Islet of Langerhans (tissue), 1 donor: ENCODE results near the gene RPS6KA6.

ENCODE experiments used
- FAIRE-seq: peaks from one replicate; lab custom pipeline; 2011; peaks lifted over from hg19 to GRCh38; lab: Jason Lieb, UNC

RPS6KA6 gene

GRCh38 chrX:84187533-84188319 lies at the start of gene RPS6KA6:
TSS of gene RPS6KA6 (minus strand) at chrX:84188199. CDS start at chrX:84187899, 300 bp downstream.
- no peak for FAIRE-seq

GRCh38 chrX:84224741-84225140 lies 36.7 kb upstream of the RPS6KA6 start:
- no peak for FAIRE-seq

GRCh38 chrX:84223261-84223660 lies 35.3 kb upstream of the RPS6KA6 start:
- FAIRE-seq: no peak

- no peak for FAIRE-seq
Measured at GRCh38 chrX:84221181-84221580, 33.2 kb upstream of the RPS6KA6 start.

DNA sequence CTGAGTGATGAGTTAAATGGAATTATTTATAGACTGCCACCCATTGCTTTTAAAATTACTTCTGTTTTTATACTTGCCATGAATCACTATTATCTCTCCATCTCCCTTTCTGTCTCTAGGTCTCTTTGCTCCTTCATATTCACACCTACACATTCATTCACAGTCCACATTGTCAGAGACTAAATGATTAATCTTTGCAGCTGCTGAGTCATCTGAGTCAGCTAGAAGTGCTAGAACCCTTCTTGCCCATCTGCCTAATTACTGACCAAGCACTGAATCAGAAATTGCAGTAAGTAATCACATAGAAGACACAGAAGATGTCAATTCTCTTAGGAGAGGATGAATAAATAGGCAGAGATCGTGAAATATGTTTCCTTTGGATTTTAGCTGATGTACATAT lies 31.6 kb upstream of the RPS6KA6 start:
- FAIRE-seq: peak; percentile 62

DNA sequence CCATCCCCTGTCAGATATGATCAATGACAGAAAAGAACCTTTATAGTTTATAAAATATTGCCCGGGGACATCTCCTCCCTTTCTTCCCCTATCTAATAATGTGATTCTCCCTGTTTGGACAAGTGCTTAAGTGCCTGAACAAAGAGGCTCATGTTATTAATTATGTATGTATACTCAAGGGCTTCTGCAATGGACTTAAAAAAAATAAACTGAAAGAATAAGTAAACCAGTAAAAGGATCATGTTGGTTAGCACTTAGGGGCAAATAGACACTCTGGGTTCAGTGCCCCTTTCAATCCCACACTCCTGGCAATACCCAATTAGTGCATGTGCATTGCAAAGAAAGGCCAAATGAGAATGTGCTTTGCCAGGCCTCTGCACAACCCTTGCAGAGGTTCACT lies 30.7 kb upstream of the RPS6KA6 start:
- FAIRE-seq: no peak

GRCh38 chrX:84216881-84217280 lies 28.9 kb upstream of the RPS6KA6 start:
- FAIRE-seq: no peak

DNA sequence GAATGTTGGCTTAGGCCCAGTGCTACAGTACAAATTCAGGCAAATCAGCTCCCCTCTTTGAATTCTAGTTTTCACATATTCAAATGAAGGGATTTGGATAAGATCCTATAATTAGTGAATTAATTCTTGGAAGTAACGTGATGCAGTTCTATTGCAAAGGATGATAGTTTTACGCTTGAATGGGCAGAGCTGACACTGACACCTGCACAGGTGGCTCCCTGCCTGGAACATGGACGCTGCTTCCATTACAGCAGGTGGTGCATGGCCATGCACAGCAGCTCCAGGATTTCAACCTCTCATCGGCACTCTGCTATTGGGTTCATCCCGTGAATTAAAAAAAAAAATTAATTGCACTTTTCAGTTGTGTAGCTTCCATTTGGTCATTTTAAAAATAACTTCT lies 28.4 kb upstream of the RPS6KA6 start:
- no peak for FAIRE-seq

DNA sequence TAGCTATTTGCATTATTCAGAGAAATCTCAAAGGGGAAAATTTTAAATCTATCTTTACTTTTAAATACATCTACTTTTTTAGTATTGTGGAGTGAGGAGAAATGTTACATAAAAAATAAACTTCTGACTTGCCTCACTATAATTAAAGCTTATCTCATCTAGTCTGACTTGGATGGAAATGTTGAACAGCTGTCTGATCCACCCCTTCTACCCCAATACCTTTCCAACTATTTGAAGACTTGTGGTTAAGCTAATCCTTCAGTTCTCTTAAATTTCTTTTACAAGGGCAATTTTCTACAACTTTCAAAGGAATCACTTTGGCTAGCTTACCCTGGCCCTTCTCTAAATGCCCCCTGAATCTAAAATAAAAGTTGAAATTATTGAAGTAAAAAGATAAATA lies 17.3 kb upstream of the RPS6KA6 start:
- FAIRE-seq: no peak

- no peak for FAIRE-seq
Measured at GRCh38 chrX:84199688-84200087, 11.7 kb upstream of the RPS6KA6 start.

DNA sequence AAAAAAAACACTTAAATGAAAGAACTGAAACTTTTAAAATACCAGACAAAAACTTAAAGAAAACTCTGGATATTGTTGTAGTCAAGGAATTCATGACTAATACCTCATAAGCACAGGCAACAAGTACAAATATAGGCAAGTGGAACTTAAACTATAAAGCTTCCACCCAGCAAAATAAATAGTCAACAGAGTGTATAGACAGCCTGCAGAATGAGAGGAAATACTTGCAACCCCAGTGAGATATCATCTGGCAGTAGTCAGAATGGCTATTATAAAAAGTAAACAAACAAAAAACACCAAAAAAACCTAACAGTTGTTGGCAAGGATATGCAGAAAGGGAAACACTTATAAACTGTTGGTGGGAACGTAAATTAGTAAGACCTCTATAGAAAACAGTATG lies 9.6 kb upstream of the RPS6KA6 start:
- FAIRE-seq: no peak

DNA sequence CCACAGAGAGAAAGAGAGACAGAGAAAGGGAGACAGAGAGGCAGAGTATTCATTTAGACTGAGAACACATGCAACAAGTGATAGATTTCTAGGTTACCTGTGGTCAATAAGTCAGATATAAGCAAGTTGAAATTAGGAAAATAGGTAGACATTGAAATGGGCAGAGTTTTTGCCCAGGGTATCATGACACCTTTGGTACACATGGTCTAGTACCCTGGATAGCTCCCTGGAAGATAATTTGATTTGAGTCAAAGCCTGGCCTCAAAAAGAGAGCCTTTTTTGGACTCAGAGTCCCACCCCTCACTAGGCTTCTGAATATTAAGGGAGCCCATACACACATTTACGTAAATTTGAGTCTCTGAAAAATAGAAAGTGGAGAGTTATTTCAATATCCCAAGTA lies 4.0 kb upstream of the RPS6KA6 start:
- FAIRE-seq: no peak

DNA sequence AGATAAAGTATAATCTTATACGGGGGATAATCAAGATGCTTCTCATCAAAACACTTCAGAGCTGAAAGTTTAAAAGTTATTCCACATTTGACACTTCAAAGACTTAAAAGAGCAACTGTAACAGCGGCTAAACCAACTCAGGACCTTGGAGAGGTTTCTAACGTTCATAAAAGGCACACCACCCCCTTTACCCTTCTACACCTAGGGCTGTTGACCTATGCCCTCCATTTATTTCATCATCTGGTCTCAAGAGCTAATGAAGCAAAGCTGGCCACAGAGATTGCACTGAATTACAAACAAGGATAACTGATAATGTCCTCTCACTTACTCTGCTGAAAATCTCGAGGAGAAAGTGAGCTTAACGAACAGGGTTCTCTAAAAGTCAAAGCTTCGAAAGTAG lies 1.1 kb upstream of the RPS6KA6 start:
- FAIRE-seq: no peak

DNA sequence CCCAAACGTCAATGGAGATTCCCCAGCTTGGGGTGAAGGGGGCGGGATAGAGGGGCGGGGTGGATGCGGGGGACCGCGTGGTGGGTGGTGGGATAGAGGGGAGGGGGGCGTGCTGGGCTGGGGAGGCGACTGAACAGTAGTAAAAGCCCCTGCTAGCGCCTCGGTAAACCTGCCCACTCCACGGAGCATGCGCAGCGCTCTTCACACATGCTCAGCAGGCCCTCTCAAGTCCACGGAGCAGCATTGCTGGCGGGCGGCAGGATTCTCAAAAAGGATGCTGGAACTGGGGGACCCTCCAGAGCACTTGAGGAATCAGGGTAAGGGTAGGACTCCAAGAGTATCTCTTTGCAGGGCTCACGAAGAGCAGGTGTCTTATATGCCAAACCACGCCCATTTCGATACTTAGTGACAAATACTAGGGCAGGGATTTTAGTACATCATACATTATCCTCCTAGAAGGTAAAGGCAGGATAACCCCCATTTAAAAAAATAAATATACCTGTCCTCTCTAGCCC lies 378 bp upstream of the RPS6KA6 start:
- no peak for FAIRE-seq

DNA sequence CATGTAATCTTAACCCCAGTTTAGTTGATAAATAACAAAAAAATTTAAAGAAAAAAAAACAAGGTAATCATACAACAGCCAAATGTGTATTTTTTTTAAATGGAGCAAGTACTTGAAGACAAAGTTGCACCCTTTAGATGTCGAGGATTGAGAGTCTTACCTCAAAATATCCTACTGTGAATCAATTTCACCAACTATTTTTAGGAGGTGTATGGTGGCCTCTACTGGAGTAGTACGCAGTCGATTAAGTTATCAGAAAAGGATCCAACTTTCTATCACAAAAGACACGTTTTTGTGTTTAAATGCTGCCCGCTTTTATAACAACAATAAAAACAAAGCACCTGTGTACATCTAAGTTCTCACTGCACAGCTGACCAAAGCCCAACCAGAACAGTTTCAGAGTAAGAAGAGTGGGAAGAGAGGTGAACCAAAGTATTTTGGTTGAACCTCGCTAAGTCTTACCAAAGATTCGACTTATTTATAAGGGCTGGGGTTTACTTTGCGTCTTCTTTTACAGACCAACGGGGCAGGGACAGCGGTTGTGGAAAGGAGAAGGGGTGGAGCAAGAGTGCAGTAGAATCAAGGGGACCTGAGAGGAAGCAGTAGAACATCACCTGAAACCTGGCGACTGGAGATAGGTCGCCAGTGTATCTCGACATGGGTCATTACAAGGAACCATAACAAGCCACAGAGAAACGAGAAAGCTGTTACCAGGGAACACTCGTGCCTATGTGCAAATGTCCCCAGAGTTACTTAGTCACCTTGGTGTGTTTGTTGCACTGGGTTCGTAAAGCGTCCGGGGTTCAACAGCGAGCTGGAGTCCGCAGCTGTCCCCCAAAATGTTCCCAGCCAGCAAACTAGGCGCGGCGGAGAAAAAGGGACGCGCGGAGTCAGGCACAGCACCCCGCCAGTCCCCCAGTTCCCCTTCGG lies 1.1 kb downstream of the RPS6KA6 start:
- no peak for FAIRE-seq

DNA sequence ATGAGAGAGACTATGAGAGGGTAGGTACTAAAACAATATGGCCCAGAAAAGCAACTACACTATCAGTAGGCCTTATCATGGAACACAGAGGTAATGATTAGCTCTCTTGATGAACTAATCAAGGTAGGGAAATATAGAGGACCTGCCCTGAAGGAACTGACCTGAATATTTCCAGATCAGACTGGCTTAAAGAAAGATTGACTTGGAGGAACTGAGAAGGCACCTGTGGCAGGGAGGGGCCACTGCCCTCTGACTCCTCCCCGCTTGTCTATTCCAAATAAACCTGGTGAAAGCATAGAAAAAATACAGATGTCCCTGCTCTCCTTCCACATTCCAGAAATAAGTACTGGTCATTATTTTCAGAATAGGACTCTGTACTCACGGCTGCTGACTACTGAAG lies 5.5 kb downstream of the RPS6KA6 start:
- no peak for FAIRE-seq

DNA sequence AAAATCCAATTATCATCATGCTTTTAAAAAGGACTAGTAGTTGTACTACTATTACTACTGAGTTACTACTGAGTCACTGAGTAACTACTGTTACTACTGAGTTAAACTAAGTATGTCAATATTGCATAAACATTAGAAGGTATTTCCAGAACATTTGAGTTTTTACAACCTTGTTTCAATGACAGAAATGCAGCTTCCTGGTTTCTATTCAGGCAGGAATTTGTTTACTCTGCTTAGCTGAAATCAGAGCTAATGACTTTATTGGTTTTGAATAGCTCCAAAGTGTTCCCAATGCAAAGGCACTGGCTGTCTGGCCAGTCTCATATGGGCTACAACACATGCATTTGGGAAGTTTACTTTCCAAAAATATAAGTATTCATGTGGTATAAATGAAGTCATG lies 12.0 kb downstream of the RPS6KA6 start:
- FAIRE-seq: peak; percentile 98

GRCh38 chrX:84175274-84175673 lies 12.7 kb downstream of the RPS6KA6 start:
- FAIRE-seq: no peak

- FAIRE-seq: no peak
Measured at GRCh38 chrX:84174348-84174747, 13.7 kb downstream of the RPS6KA6 start.

- FAIRE-seq: no peak
Measured at GRCh38 chrX:84170931-84171330, 17.1 kb downstream of the RPS6KA6 start.

GRCh38 chrX:84168574-84168973 lies 19.4 kb downstream of the RPS6KA6 start:
- peak; percentile 69 for FAIRE-seq

- FAIRE-seq: no peak
Measured at GRCh38 chrX:84168095-84168494, 19.9 kb downstream of the RPS6KA6 start.

- no peak for FAIRE-seq
Measured at GRCh38 chrX:84165711-84166110, 22.3 kb downstream of the RPS6KA6 start.
